GM18519 (cell line): ENCODE data around the gene TSEN2.
"Not testable (repeated sequence)": the region's sequence is repeated elsewhere in the genome, so short reads cannot be mapped to it uniquely, and the experiment has no call there.

ENCODE experiments used
- ATAC-seq: cut with Tn5 transposase; IDR thresholded peaks from one replicate; pipeline ENCODE4 v1.9.1; 2021; ENCODE audit warnings: mild to moderate bottlenecking, moderate library complexity; ENCODE audit not compliant: unreplicated experiment, low FRiP score

The TSEN2 gene

GRCh38 chr3:12499474-12499873 is 15.2 kb downstream of the TSEN2 start:
- no peak for ATAC-seq

GRCh38 chr3:12501360-12502020 is 17.2 kb downstream of the TSEN2 start:
- no peak for ATAC-seq

- no peak for ATAC-seq
Measured at GRCh38 chr3:12503126-12503957, 19.1 kb downstream of the TSEN2 start.

- no peak for ATAC-seq
Measured at GRCh38 chr3:12506201-12506709, 22.0 kb downstream of the TSEN2 start.

GRCh38 chr3:12507591-12508281 is 23.5 kb downstream of the TSEN2 start:
- ATAC-seq = no peak

GRCh38 chr3:12508291-12508700 is 24.0 kb downstream of the TSEN2 start:
- ATAC-seq = no peak

- no peak for ATAC-seq
Measured at GRCh38 chr3:12509466-12509865, 25.2 kb downstream of the TSEN2 start.

- ATAC-seq = no peak
Measured at GRCh38 chr3:12512534-12513118, 28.3 kb downstream of the TSEN2 start.

- no peak for ATAC-seq
Measured at GRCh38 chr3:12513694-12514446, 29.6 kb downstream of the TSEN2 start.

- no peak for ATAC-seq
Measured at GRCh38 chr3:12515631-12516030, 31.4 kb downstream of the TSEN2 start.

- no peak for ATAC-seq
Measured at GRCh38 chr3:12516873-12517272, 32.6 kb downstream of the TSEN2 start.

GRCh38 chr3:12518261-12519028 is 34.2 kb downstream of the TSEN2 start:
- ATAC-seq = no peak

- no peak for ATAC-seq
Measured at GRCh38 chr3:12521010-12521409, 36.7 kb downstream of the TSEN2 start.

- ATAC-seq = no peak
Measured at GRCh38 chr3:12522721-12523120, 38.4 kb downstream of the TSEN2 start.

GRCh38 chr3:12527757-12528143 is 43.5 kb downstream of the TSEN2 start:
- ATAC-seq = no peak

- ATAC-seq = no peak
Measured at GRCh38 chr3:12532182-12532581, 47.9 kb downstream of the TSEN2 start.

GRCh38 chr3:12536423-12536822 is 52.1 kb downstream of the TSEN2 start:
- ATAC-seq = no peak

- ATAC-seq = no peak
Measured at GRCh38 chr3:12541625-12542024, 57.3 kb downstream of the TSEN2 start.

- not testable (repeated sequence) for ATAC-seq
Measured at GRCh38 chr3:12543497-12543896, 59.2 kb downstream of the TSEN2 start.
